HEK293 (cell line): Measurements from ENCODE around the gene PKN1.

ENCODE experiments used
- GLI4 ChIP-seq: fragments of 450-650 bp; formaldehyde crosslinking; IDR thresholded peaks from 2 replicates; pipeline ENCODE4 v1.5.1; 2016; ENCODE audit warnings: missing biosample characterization, missing genetic modification characterization
- IKZF3 ChIP-seq: fragments of 450-650 bp; IDR thresholded peaks from 2 replicates; pipeline ENCODE4 v1.5.0; 2018; ENCODE audit warnings: missing biosample characterization, mild to moderate bottlenecking, missing genetic modification characterization, moderate library complexity
- KLF7 ChIP-seq: fragments of 450-650 bp; formaldehyde crosslinking; IDR thresholded peaks from 2 replicates; pipeline ENCODE4 v1.5.1; 2016; ENCODE audit warnings: missing biosample characterization, missing genetic modification characterization, borderline replicate concordance
- PRDM1 ChIP-seq: fragments of 450-650 bp; formaldehyde crosslinking; IDR thresholded peaks from 2 replicates; pipeline ENCODE4; 2016; ENCODE audit warnings: missing biosample characterization, missing genetic modification characterization
- SCRT2 ChIP-seq: fragments of 450-650 bp; formaldehyde crosslinking; IDR thresholded peaks from 2 replicates; pipeline ENCODE4 v1.5.1; 2016; ENCODE audit warnings: missing biosample characterization, missing genetic modification characterization
- SP7 ChIP-seq: fragments of 450-650 bp; formaldehyde crosslinking; IDR thresholded peaks from 2 replicates; pipeline ENCODE4 v1.5.1; 2016; ENCODE audit warnings: missing biosample characterization, missing genetic modification characterization
- TCF7L2 ChIP-seq: IDR thresholded peaks from 2 replicates; pipeline ENCODE4 v1.6.1; 2011; ENCODE audit warnings: low read depth, mild to moderate bottlenecking, inconsistent platforms, low read length, moderate library complexity, borderline replicate concordance
- WT1 ChIP-seq: fragments of 450-650 bp; formaldehyde crosslinking; IDR thresholded peaks from 2 replicates; pipeline ENCODE4 v1.5.1; 2016; ENCODE audit warnings: missing biosample characterization, missing genetic modification characterization
- ZBTB48 ChIP-seq: fragments of 450-650 bp; formaldehyde crosslinking; IDR thresholded peaks from 2 replicates; pipeline ENCODE4 v1.5.1; 2016; ENCODE audit warnings: missing biosample characterization, missing genetic modification characterization
- ZBTB6 ChIP-seq: fragments of 450-650 bp; formaldehyde crosslinking; IDR thresholded peaks from 2 replicates; pipeline ENCODE4 v1.5.1; 2017; ENCODE audit warnings: missing biosample characterization, missing genetic modification characterization
- ZEB2 ChIP-seq: fragments of 450-650 bp; formaldehyde crosslinking; IDR thresholded peaks from 2 replicates; pipeline ENCODE4 v1.5.1; 2016; ENCODE audit warnings: missing biosample characterization, missing genetic modification characterization
- ZNF112 ChIP-seq: fragments of 450-650 bp; formaldehyde crosslinking; IDR thresholded peaks from 2 replicates; pipeline ENCODE4 v1.5.0; 2017; ENCODE audit warnings: missing biosample characterization, missing genetic modification characterization
- ZNF146 ChIP-seq: fragments of 450-650 bp; formaldehyde crosslinking; IDR thresholded peaks from 2 replicates; pipeline ENCODE4 v1.5.1; 2016; ENCODE audit warnings: missing biosample characterization, missing genetic modification characterization
- ZNF157 ChIP-seq: fragments of 450-650 bp; formaldehyde crosslinking; IDR thresholded peaks from 2 replicates; pipeline ENCODE4 v1.5.1; 2016; ENCODE audit warnings: missing biosample characterization, missing genetic modification characterization
- ZNF223 ChIP-seq: fragments of 450-650 bp; formaldehyde crosslinking; IDR thresholded peaks from 2 replicates; pipeline ENCODE4 v1.5.1; 2016; ENCODE audit warnings: missing biosample characterization, missing genetic modification characterization
- ZNF280C ChIP-seq: fragments of 450-650 bp; formaldehyde crosslinking; IDR thresholded peaks from 2 replicates; pipeline ENCODE4 v1.5.1; 2016; ENCODE audit warnings: missing biosample characterization, missing genetic modification characterization
- ZNF302 ChIP-seq: fragments of 450-650 bp; formaldehyde crosslinking; IDR thresholded peaks from 2 replicates; pipeline ENCODE4 v1.5.1; 2016; ENCODE audit warnings: missing biosample characterization, missing genetic modification characterization, low read depth
- ZNF335 ChIP-seq: fragments of 450-650 bp; formaldehyde crosslinking; conservative IDR thresholded peaks from 2 replicates; pipeline ENCODE4 v1.5.1; 2016; ENCODE audit warnings: missing biosample characterization, missing genetic modification characterization
- ZNF366 ChIP-seq: fragments of 450-650 bp; formaldehyde crosslinking; conservative IDR thresholded peaks from 2 replicates; pipeline ENCODE4 v1.5.1; 2016; ENCODE audit warnings: missing biosample characterization, missing genetic modification characterization
- ZNF394 ChIP-seq: fragments of 450-650 bp; formaldehyde crosslinking; IDR thresholded peaks from 2 replicates; pipeline ENCODE4 v1.5.1; 2016; ENCODE audit warnings: missing biosample characterization, missing genetic modification characterization, mild to moderate bottlenecking, moderate library complexity, borderline replicate concordance
- ZNF501 ChIP-seq: fragments of 450-650 bp; formaldehyde crosslinking; IDR thresholded peaks from 2 replicates; pipeline ENCODE4 v1.5.1; 2016; ENCODE audit warnings: missing biosample characterization, missing genetic modification characterization
- ZNF623 ChIP-seq: fragments of 450-650 bp; formaldehyde crosslinking; IDR thresholded peaks from 2 replicates; pipeline ENCODE4 v1.5.1; 2016; ENCODE audit warnings: missing biosample characterization, missing genetic modification characterization
- ZNF626 ChIP-seq: fragments of 450-650 bp; sonication (Bioruptor Pico); formaldehyde crosslinking; IDR thresholded peaks from 2 replicates; pipeline ENCODE4 v1.5.1; 2018; ENCODE audit warnings: missing biosample characterization, missing genetic modification characterization, inconsistent platforms
- ZNF664 ChIP-seq: fragments of 450-650 bp; formaldehyde crosslinking; IDR thresholded peaks from 2 replicates; pipeline ENCODE4 v1.5.1; 2016; ENCODE audit warnings: missing biosample characterization, missing genetic modification characterization
- ZNF677 ChIP-seq: fragments of 450-650 bp; IDR thresholded peaks from 2 replicates; pipeline ENCODE4 v1.5.0; 2018; ENCODE audit warnings: missing biosample characterization, mild to moderate bottlenecking, missing genetic modification characterization, moderate library complexity
- ZNF830 ChIP-seq: fragments of 450-650 bp; IDR thresholded peaks from 2 replicates; pipeline ENCODE4 v1.5.0; 2018; ENCODE audit warnings: missing biosample characterization, missing genetic modification characterization, low read depth, mild to moderate bottlenecking, moderate library complexity
- ZNF837 ChIP-seq: fragments of 450-650 bp; formaldehyde crosslinking; IDR thresholded peaks from 2 replicates; pipeline ENCODE4 v1.5.1; 2016; ENCODE audit warnings: missing biosample characterization, missing genetic modification characterization
- TF ChIP-seq, protein P1 (sequence below): fragments of 450-650 bp; formaldehyde crosslinking; IDR thresholded peaks from 2 replicates; pipeline ENCODE4 v1.5.1; 2017; ENCODE audit warnings: missing biosample characterization, missing genetic modification characterization
- TF ChIP-seq, protein P2 (sequence below): fragments of 450-650 bp; formaldehyde crosslinking; IDR thresholded peaks from 2 replicates; pipeline ENCODE4 v1.5.1; 2017; ENCODE audit warnings: missing biosample characterization, missing genetic modification characterization
- TF ChIP-seq, protein P3 (sequence below): fragments of 450-650 bp; formaldehyde crosslinking; optimal IDR thresholded peaks from 2 replicates; pipeline ENCODE3; 2016; ENCODE audit warnings: missing biosample characterization, mild to moderate bottlenecking, missing genetic modification characterization
- TF ChIP-seq, protein P4 (sequence below): fragments of 450-650 bp; formaldehyde crosslinking; IDR thresholded peaks from 2 replicates; pipeline ENCODE4 v1.5.1; 2016; ENCODE audit warnings: missing biosample characterization, missing genetic modification characterization

Gene PKN1

GRCh38 chr19:14433554-14434501 is 722 bp downstream of the PKN1 start (continued):
- TF ChIP-seq, protein P1, sequence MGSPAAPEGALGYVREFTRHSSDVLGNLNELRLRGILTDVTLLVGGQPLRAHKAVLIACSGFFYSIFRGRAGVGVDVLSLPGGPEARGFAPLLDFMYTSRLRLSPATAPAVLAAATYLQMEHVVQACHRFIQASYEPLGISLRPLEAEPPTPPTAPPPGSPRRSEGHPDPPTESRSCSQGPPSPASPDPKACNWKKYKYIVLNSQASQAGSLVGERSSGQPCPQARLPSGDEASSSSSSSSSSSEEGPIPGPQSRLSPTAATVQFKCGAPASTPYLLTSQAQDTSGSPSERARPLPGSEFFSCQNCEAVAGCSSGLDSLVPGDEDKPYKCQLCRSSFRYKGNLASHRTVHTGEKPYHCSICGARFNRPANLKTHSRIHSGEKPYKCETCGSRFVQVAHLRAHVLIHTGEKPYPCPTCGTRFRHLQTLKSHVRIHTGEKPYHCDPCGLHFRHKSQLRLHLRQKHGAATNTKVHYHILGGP (tag by site-specific recombination) = no peak
- TF ChIP-seq ZNF664 (tag by site-specific recombination) = no peak
- no peak for TF ChIP-seq ZNF623
- no peak for TF ChIP-seq TCF7L2
- TF ChIP-seq ZNF837 = no peak
- TF ChIP-seq, protein P2, sequence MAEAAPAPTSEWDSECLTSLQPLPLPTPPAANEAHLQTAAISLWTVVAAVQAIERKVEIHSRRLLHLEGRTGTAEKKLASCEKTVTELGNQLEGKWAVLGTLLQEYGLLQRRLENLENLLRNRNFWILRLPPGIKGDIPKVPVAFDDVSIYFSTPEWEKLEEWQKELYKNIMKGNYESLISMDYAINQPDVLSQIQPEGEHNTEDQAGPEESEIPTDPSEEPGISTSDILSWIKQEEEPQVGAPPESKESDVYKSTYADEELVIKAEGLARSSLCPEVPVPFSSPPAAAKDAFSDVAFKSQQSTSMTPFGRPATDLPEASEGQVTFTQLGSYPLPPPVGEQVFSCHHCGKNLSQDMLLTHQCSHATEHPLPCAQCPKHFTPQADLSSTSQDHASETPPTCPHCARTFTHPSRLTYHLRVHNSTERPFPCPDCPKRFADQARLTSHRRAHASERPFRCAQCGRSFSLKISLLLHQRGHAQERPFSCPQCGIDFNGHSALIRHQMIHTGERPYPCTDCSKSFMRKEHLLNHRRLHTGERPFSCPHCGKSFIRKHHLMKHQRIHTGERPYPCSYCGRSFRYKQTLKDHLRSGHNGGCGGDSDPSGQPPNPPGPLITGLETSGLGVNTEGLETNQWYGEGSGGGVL (tag by site-specific recombination) = peak; percentile 78
- TF ChIP-seq, protein P3, sequence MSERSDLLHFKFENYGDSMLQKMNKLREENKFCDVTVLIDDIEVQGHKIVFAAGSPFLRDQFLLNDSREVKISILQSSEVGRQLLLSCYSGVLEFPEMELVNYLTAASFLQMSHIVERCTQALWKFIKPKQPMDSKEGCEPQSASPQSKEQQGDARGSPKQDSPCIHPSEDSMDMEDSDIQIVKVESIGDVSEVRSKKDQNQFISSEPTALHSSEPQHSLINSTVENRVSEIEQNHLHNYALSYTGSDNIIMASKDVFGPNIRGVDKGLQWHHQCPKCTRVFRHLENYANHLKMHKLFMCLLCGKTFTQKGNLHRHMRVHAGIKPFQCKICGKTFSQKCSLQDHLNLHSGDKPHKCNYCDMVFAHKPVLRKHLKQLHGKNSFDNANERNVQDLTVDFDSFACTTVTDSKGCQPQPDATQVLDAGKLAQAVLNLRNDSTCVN (tag by site-specific recombination) = peak; percentile 52
- no peak for TF ChIP-seq ZNF626 (tag by site-specific recombination)
- TF ChIP-seq ZBTB48 (tag by site-specific recombination) = no peak
- no peak for TF ChIP-seq GLI4 (tag by site-specific recombination)
- no peak for TF ChIP-seq ZNF677 (tag by site-specific recombination)
- TF ChIP-seq KLF7 (tag by site-specific recombination) = peak; percentile 19; the same call in 1 of the 2 replicates
- no peak for TF ChIP-seq ZNF394 (tag by site-specific recombination)
- no peak for TF ChIP-seq ZNF146 (tag by site-specific recombination)
- TF ChIP-seq ZNF157 (tag by site-specific recombination) = no peak
- no peak for TF ChIP-seq ZNF501 (tag by site-specific recombination)
- no peak for TF ChIP-seq ZNF366 (tag by site-specific recombination)
- TF ChIP-seq ZNF112 (tag by site-specific recombination) = no peak
- TF ChIP-seq, protein P4, sequence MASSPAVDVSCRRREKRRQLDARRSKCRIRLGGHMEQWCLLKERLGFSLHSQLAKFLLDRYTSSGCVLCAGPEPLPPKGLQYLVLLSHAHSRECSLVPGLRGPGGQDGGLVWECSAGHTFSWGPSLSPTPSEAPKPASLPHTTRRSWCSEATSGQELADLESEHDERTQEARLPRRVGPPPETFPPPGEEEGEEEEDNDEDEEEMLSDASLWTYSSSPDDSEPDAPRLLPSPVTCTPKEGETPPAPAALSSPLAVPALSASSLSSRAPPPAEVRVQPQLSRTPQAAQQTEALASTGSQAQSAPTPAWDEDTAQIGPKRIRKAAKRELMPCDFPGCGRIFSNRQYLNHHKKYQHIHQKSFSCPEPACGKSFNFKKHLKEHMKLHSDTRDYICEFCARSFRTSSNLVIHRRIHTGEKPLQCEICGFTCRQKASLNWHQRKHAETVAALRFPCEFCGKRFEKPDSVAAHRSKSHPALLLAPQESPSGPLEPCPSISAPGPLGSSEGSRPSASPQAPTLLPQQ (tag by site-specific recombination) = peak; percentile 69
- TF ChIP-seq ZNF223 = no peak
- peak; percentile 72 for TF ChIP-seq ZNF335 (tag by site-specific recombination)
- peak; percentile 94 for TF ChIP-seq SCRT2 (tag by site-specific recombination)
- TF ChIP-seq ZNF830 (tag by site-specific recombination) = no peak
- no peak for TF ChIP-seq ZNF302
- no peak for TF ChIP-seq IKZF3 (tag by site-specific recombination)
- peak; percentile 32; the same call in 1 of the 2 replicates for TF ChIP-seq SP7 (tag by site-specific recombination)
- TF ChIP-seq ZBTB6 = no peak
- peak; percentile 85; the same call in 1 of the 2 replicates for TF ChIP-seq ZEB2
- TF ChIP-seq ZNF280C (tag by site-specific recombination) = no peak
- no peak for TF ChIP-seq PRDM1 (tag by site-specific recombination)
- peak; percentile 70 for TF ChIP-seq WT1 (tag by site-specific recombination)
